HepG2 (cell line): ENCODE measurements around the gene MCOLN3. TPM values are rescaled to one million over a fixed set of nuclear protein-coding genes. Genes with fewer than 3 reads are reported as not detected.

Source experiments
- ATAC-seq: fragments of 200-7000 bp; cut with Tn5 transposase; 3 replicates; pipeline ENCODE4 v1.9.1; 2020; ENCODE audit warnings: mild to moderate bottlenecking, moderate library complexity
- BruUV-seq: library from RNA; stranded (reverse); fragments of 400-500 nt; replicated peaks from 2 replicates; lab custom pipeline; 2021; lab: Mats Ljungman, UMichigan
- CTCF ChIA-PET: fragments of 300-600 bp; formaldehyde crosslinking; extraction: SDS; loops from one replicate; lab custom pipeline; 2021; ENCODE audit warnings: low total read pairs, inconsistent platforms, low intra/inter-chr PET ratio; lab: Yijun Ruan, JAX
- POLR2A ChIA-PET: fragments of 350-600 bp; sonication (Branson Sonifier 250); formaldehyde crosslinking; loops from one replicate; lab custom pipeline; 2020; ENCODE audit warnings: antibody characterized with exemption, inconsistent platforms; lab: Yijun Ruan, JAX
- DNase-seq: peaks from one replicate; pipeline ENCODE4 v3.0.0-alpha.2; 2015; ENCODE audit warnings: low spot score
- FAIRE-seq: peaks from 3 replicates; lab custom pipeline; 2011; peaks lifted over from hg19 to GRCh38; lab: Jason Lieb, UNC
- H2AFZ ChIP-seq: one replicate; pipeline ENCODE4 v1.6.1; 2011; ENCODE audit warnings: low read length, inconsistent platforms
- H3K27ac ChIP-seq: fragments of 300-600 bp; 3 replicates; pipeline ENCODE4 v1.8.0; 2011; ENCODE audit warnings: mixed run types, mild to moderate bottlenecking, mixed read lengths, low read length, inconsistent platforms; ENCODE audit not compliant: insufficient read depth; ENCODE audit errors: extremely low read length
- H3K27me3 ChIP-seq, 2 experiments: fragments of 200-600 bp in 1 of 2; 2 replicates in 1 of 2; 3 replicates in 1 of 2; pipeline versions ENCODE4 v1.6.0 to v1.8.0; 2011; ENCODE audit warnings: low read length in 2 of 2, mild to moderate bottlenecking in 2 of 2, moderate library complexity in 2 of 2, inconsistent platforms in 1 of 2; ENCODE audit not compliant: insufficient read depth in 2 of 2, control insufficient read depth in 1 of 2
- H3K36me3 ChIP-seq, 2 experiments: fragments of 200-600 bp in 1 of 2; replicated peaks in 1 of 2; 2 replicates in 1 of 2; 3 replicates in 1 of 2; pipeline versions ENCODE4 v1.5.1 to v1.8.0; 2011; ENCODE audit warnings: low read length in 2 of 2, inconsistent platforms in 1 of 2; ENCODE audit not compliant: insufficient read depth in 2 of 2, control insufficient read depth in 1 of 2
- H3K4me1 ChIP-seq: 2 replicates; pipeline ENCODE4 v1.5.1; 2012; ENCODE audit warnings: low read length, inconsistent platforms; ENCODE audit not compliant: insufficient read depth
- H3K4me2 ChIP-seq: 2 replicates; pipeline ENCODE4 v1.6.0; 2011; ENCODE audit warnings: low read depth, low read length, inconsistent platforms
- H3K4me3 ChIP-seq, 3 experiments: fragments of 200-600 bp in 1 of 3; sonication (generic), shearing (Covaris generic) in 1 of 3; replicated peaks in 1 of 3; 2 replicates each; pipeline ENCODE4 v1.5.1; 2011 to 2016; ENCODE audit warnings: low read length in 3 of 3, inconsistent platforms in 2 of 3, low read depth in 2 of 3, mild to moderate bottlenecking in 2 of 3, control low read depth in 1 of 3, mixed read lengths in 1 of 3; ENCODE audit not compliant: insufficient read depth in 1 of 3
- H3K79me2 ChIP-seq: one replicate; pipeline ENCODE4 v1.6.1; 2011; ENCODE audit warnings: low read length, inconsistent platforms; ENCODE audit not compliant: insufficient read depth
- H3K9ac ChIP-seq: 2 replicates; pipeline ENCODE4 v1.6.0; 2011; ENCODE audit warnings: mild to moderate bottlenecking, low read depth, low read length, inconsistent platforms; ENCODE audit not compliant: insufficient read depth
- H3K9me3 ChIP-seq: 2 replicates; pipeline ENCODE4 v1.5.1; 2012; ENCODE audit warnings: mild to moderate bottlenecking, low read length
- H4K20me1 ChIP-seq: 2 replicates; pipeline ENCODE4 v1.6.0; 2011; ENCODE audit warnings: inconsistent platforms, mild to moderate bottlenecking, low read length, moderate library complexity; ENCODE audit not compliant: insufficient read depth
- KDM6A ChIP-seq: IDR thresholded peaks from 2 replicates; pipeline ENCODE4 v1.6.1; 2016; ENCODE audit warnings: low read depth
- MAFK ChIP-seq, 2 experiments: IDR thresholded peaks in 1 of 2; conservative IDR thresholded peaks in 1 of 2; 2 replicates each; pipeline ENCODE4 v1.6.1; 2011; ENCODE audit warnings: improper control_type of control experiment in 2 of 2, low read length in 2 of 2
- NPAS2 ChIP-seq: sonication (generic); formaldehyde crosslinking; IDR thresholded peaks from 2 replicates; pipeline ENCODE4 v1.8.0; 2022; ENCODE audit warnings: mild to moderate bottlenecking, missing genetic modification reagents, borderline replicate concordance
- PAF1 ChIP-seq: IDR thresholded peaks from 2 replicates; pipeline ENCODE4 v1.6.1; 2016; ENCODE audit warnings: missing genetic modification reagents, missing compliant biosample characterization
- ZNF260 ChIP-seq: sonication (generic); formaldehyde crosslinking; IDR thresholded peaks from 2 replicates; pipeline ENCODE4 v1.4.0; 2020; ENCODE audit warnings: missing genetic modification reagents, low read depth, mild to moderate bottlenecking, borderline replicate concordance
- ZNF337 ChIP-seq: sonication (generic); formaldehyde crosslinking; IDR thresholded peaks from 2 replicates; pipeline ENCODE4 v1.5.1; 2020; ENCODE audit warnings: missing genetic modification reagents, low read depth, mild to moderate bottlenecking, borderline replicate concordance
- ZNF546 ChIP-seq: sonication (generic); formaldehyde crosslinking; conservative IDR thresholded peaks from 2 replicates; pipeline ENCODE4 v1.8.1; 2023; ENCODE audit warnings: mild to moderate bottlenecking, missing genetic modification reagents
- ZNF772 ChIP-seq: sonication (generic); formaldehyde crosslinking; IDR thresholded peaks from 2 replicates; pipeline ENCODE4 v1.5.0; 2020; ENCODE audit warnings: mild to moderate bottlenecking, missing genetic modification reagents
- ZSCAN20 ChIP-seq: sonication (generic); formaldehyde crosslinking; IDR thresholded peaks from 2 replicates; pipeline ENCODE4 v1.4.0; 2020; ENCODE audit warnings: missing genetic modification reagents, mild to moderate bottlenecking, borderline replicate concordance
- WGBS: methylation state at CpG from one replicate; pipeline ENCODE4 v1.1.6; 2017; ENCODE audit warnings: low lambda C conversion rate; 5-methylcytosine and 5-hydroxymethylcytosine counted together
- in situ Hi-C: cut with HindIII; loops from 2 replicates; pipeline ENCODE4 v1.10.0; 2017; ENCODE audit warnings: low pct_unique_long_range_greater_than_20kb; ENCODE audit not compliant: extremely low pct_ligation_motif_present
- intact Hi-C: fragments of 100-400 bp; cut with micrococcal nuclease; formaldehyde crosslinking; loops from one replicate; pipeline ENCODE4 v1.10.0; 2022; ENCODE audit not compliant: unreplicated experiment
- polyA plus RNA-seq, 8 experiments: library from polyadenylated mRNA; depleted of rRNA in 3 of 8; stranded (reverse) in 7 of 8; unstranded in 1 of 8; fragments of >200 nt; fragmentation: Illumina TruSeq in 4 of 8; extraction: Trizol in 4 of 8; gene quantifications; 2 replicates each; pipeline versions ENCODE4 v1.2.1 to v1.2.3, GENCODE V29; 2011 to 2016; ENCODE audit warnings: low read depth in 4 of 8, missing spikeins in 1 of 8, mixed read lengths in 1 of 8; ENCODE audit not compliant: insufficient read depth in 1 of 8
- total RNA-seq, 5 experiments: library from RNA; depleted of rRNA; stranded (reverse); fragments of >200 nt; fragmentation: Illumina TruSeq; extraction: Trizol; gene quantifications; 2 replicates each; pipeline ENCODE4 v1.2.3, GENCODE V29; 2016; ENCODE audit warnings: low read depth in 1 of 5
- TF ChIP-seq, protein P1 (sequence below): sonication (generic); formaldehyde crosslinking; IDR thresholded peaks from 2 replicates; pipeline ENCODE4 v1.8.0; 2022; ENCODE audit warnings: mild to moderate bottlenecking, missing genetic modification reagents
- TF ChIP-seq, protein P2 (sequence below): sonication (generic); formaldehyde crosslinking; IDR thresholded peaks from 2 replicates; pipeline ENCODE4 v1.4.0; 2020; ENCODE audit warnings: mild to moderate bottlenecking, missing genetic modification reagents
- TF ChIP-seq, protein P3 (sequence below): IDR thresholded peaks from 2 replicates; pipeline ENCODE4 v1.6.1; 2016
- TF ChIP-seq, protein P4 (sequence below): sonication (generic); formaldehyde crosslinking; IDR thresholded peaks from 2 replicates; pipeline ENCODE4 v1.5.0; 2020; ENCODE audit warnings: missing genetic modification reagents
- TF ChIP-seq, protein P5 (sequence below), 2 experiments: sonication (generic) in 1 of 2; formaldehyde crosslinking in 1 of 2; IDR thresholded peaks; 2 replicates each; pipeline versions ENCODE4 v1.4.0 to v1.6.1; 2018 to 2020; ENCODE audit warnings: missing genetic modification reagents in 2 of 2, borderline replicate concordance in 1 of 2, low read depth in 1 of 2, mild to moderate bottlenecking in 1 of 2, missing biosample characterization in 1 of 2

MCOLN3 gene
- total and polyA plus RNA-seq, 2 of the 13 experiments (the other 11 are each of a cell fraction or from before 2014, with no cell fraction given) = 0.04 TPM

DNA sequence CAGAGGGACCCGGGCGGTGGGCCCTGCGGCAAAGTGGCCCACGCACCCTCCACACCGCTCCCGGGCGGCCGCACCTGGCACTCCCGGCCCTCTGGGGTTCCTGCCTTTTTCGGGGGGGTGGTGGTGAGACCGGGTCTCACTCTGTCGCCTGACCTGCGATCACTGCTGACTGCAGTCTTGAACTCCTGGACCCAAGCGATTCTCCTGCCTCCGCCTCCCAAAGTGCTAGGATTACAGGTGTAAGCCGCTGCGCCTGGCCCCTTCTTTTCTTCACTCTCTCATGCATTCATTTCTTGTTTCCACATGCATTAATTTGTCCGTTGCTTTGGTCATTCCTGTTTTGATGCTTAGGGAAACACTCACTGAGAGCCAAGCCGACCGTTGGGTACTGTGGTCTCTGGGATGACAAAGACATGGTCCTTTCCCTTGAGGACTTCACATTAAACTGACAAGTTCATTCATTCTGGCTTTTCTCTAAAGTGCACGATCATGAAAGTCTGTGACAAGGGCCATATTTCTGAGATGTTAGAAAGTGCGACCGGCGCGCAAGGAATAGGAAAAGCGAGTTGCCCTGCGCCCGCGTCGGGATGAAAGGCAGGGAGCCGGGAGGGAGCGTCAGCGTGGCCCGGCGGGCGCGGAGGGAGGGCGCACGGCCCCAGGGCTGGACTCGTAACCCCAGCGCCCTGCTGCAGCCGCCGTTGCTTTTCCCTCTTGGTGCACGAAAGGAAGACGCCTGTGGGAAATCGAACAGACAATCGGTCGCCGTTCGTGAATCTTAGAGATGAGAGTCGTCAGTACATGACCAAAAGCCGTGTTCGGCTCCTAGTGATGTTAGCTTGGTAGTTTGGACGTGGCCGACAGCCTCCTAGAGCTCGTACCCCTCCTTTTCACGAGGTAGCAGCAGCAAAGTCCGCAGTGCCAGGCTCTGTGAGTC is 50.4 kb downstream of the MCOLN3 start:
- no peak overlapping the region for H2AFZ ChIP-seq
- no TSS peak for BruUV-seq
- no peaks in the 10 kb centered on the region for H4K20me1 ChIP-seq
- ATAC-seq (peak; percentile 67), FAIRE-seq (no peak), DNase-seq (no peak)
- in situ Hi-C loops (no loop called here), intact Hi-C loops (no loop called here)
- POLR2A ChIA-PET = no interaction called here
- no peaks in the 10 kb centered on the region for H3K79me2 ChIP-seq
- H3K36me3 ChIP-seq = no peaks in the 10 kb centered on the region
- peaks cover 0 to 22% of the 10 kb centered on the region in 2 experiments for H3K27me3 ChIP-seq
- peak overlapping the region; percentile 10; the same call in 1 of the 2 replicates for H3K4me2 ChIP-seq
- no peaks in the 10 kb centered on the region for H3K9me3 ChIP-seq
- no peaks in the 10 kb centered on the region for H3K4me1 ChIP-seq
- CTCF ChIA-PET = no interaction called here
- H3K27ac ChIP-seq = no peak overlapping the region
- 29% methylated on average over 40 of the region's 58 CpGs for WGBS
- no peak overlapping the region for H3K9ac ChIP-seq
- H3K4me3 ChIP-seq = no peak overlapping the region
- TF ChIP-seq, protein P1, sequence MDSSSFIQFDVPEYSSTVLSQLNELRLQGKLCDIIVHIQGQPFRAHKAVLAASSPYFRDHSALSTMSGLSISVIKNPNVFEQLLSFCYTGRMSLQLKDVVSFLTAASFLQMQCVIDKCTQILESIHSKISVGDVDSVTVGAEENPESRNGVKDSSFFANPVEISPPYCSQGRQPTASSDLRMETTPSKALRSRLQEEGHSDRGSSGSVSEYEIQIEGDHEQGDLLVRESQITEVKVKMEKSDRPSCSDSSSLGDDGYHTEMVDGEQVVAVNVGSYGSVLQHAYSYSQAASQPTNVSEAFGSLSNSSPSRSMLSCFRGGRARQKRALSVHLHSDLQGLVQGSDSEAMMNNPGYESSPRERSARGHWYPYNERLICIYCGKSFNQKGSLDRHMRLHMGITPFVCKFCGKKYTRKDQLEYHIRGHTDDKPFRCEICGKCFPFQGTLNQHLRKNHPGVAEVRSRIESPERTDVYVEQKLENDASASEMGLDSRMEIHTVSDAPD (CRISPR knock-in tag) = no peak
- TF ChIP-seq ZNF772 = no peak
- TF ChIP-seq, protein P2, sequence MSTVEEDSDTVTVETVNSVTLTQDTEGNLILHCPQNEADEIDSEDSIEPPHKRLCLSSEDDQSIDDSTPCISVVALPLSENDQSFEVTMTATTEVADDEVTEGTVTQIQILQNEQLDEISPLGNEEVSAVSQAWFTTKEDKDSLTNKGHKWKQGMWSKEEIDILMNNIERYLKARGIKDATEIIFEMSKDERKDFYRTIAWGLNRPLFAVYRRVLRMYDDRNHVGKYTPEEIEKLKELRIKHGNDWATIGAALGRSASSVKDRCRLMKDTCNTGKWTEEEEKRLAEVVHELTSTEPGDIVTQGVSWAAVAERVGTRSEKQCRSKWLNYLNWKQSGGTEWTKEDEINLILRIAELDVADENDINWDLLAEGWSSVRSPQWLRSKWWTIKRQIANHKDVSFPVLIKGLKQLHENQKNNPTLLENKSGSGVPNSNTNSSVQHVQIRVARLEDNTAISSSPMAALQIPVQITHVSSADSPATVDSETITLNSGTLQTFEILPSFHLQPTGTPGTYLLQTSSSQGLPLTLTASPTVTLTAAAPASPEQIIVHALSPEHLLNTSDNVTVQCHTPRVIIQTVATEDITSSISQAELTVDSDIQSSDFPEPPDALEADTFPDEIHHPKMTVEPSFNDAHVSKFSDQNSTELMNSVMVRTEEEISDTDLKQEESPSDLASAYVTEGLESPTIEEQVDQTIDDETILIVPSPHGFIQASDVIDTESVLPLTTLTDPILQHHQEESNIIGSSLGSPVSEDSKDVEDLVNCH (CRISPR knock-in tag) = no peak
- TF ChIP-seq ZNF260 (CRISPR knock-in tag) = no peak
- TF ChIP-seq ZNF546 (CRISPR knock-in tag) = no peak
- TF ChIP-seq, protein P3, sequence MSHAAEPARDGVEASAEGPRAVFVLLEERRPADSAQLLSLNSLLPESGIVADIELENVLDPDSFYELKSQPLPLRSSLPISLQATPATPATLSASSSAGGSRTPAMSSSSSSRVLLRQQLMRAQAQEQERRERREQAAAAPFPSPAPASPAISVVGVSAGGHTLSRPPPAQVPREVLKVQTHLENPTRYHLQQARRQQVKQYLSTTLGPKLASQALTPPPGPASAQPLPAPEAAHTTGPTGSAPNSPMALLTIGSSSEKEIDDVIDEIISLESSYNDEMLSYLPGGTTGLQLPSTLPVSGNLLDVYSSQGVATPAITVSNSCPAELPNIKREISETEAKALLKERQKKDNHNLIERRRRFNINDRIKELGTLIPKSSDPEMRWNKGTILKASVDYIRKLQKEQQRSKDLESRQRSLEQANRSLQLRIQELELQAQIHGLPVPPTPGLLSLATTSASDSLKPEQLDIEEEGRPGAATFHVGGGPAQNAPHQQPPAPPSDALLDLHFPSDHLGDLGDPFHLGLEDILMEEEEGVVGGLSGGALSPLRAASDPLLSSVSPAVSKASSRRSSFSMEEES (CRISPR knock-in tag) = no peak
- no peak for TF ChIP-seq KDM6A
- TF ChIP-seq, protein P4, sequence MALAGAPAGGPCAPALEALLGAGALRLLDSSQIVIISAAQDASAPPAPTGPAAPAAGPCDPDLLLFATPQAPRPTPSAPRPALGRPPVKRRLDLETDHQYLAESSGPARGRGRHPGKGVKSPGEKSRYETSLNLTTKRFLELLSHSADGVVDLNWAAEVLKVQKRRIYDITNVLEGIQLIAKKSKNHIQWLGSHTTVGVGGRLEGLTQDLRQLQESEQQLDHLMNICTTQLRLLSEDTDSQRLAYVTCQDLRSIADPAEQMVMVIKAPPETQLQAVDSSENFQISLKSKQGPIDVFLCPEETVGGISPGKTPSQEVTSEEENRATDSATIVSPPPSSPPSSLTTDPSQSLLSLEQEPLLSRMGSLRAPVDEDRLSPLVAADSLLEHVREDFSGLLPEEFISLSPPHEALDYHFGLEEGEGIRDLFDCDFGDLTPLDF = no peak
- TF ChIP-seq ZSCAN20 = no peak
- TF ChIP-seq MAFK (conservative IDR thresholded peaks at IDR 0.05 in 1 of 2, IDR thresholded peaks at IDR 0.05 in 1 of 2; ENCODE audit: low read length in 2 of 2) = no peak
- TF ChIP-seq NPAS2 (CRISPR knock-in tag) = no peak
- no peak for TF ChIP-seq ZNF337 (CRISPR knock-in tag)
- TF ChIP-seq, protein P5, sequence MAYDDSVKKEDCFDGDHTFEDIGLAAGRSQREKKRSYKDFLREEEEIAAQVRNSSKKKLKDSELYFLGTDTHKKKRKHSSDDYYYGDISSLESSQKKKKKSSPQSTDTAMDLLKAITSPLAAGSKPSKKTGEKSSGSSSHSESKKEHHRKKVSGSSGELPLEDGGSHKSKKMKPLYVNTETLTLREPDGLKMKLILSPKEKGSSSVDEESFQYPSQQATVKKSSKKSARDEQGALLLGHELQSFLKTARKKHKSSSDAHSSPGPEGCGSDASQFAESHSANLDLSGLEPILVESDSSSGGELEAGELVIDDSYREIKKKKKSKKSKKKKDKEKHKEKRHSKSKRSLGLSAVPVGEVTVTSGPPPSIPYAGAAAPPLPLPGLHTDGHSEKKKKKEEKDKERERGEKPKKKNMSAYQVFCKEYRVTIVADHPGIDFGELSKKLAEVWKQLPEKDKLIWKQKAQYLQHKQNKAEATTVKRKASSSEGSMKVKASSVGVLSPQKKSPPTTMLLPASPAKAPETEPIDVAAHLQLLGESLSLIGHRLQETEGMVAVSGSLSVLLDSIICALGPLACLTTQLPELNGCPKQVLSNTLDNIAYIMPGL (CRISPR knock-in tag; IDR thresholded peaks at IDR 0.05; ENCODE audit: borderline replicate concordance in 1 of 2, low read depth in 1 of 2) = no peak
- no peak for TF ChIP-seq PAF1
